Measurements from ENCODE around the gene SLC4A4. TPM values are rescaled to one million over a fixed set of nuclear protein-coding genes. Genes with fewer than 3 reads are reported as not detected.
A peak's percentile ranks its signal among the peaks of the same experiment; 100 is the strongest.

The SLC4A4 gene
- total RNA-seq, 1 donor from 2014 or later, result 3.0 TPM

DNA sequence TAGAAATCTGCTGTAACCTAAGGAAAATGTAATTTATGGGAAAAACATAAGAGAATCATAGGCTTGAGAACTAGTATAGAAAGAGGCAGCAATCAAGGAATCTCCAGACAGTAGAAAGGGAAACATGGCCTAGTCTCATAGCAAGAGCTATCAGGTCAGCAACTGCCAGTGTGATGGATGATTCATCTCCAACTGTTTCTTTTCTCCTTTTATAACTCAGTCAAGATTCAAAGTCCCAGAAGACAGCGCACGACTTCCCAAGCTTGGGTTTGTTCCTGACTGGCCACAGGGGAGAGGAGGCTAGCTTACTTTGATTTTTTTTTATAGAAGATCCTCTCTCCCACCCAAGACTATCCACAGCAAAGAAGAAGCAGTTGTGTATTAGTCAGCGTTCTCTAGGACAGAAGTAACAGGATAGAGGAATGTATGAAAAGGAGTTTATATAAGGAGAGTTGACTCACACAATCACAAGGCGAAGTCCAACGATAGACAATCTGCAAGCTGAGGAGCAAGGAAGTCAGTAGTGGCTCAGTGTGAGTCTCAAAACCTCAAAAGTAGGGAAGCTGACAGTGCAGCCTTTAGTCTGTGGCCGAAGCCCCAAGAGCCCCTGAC lies 263.6 kb downstream of the SLC4A4 start:
- peak overlapping the region; percentile 83 for H3K27ac Mint-ChIP-seq (ENCODE audit: unreplicated experiment)
- FAIRE-seq (no peak), DNase-seq (ENCODE audit: low read depth) (peak; percentile 79)
- H3K27me3 ChIP-seq (ENCODE audit: insufficient read depth, low read length), result no peaks in the 10 kb centered on the region
- H3K9me3 Mint-ChIP-seq (ENCODE audit: unreplicated experiment), result peaks cover under 1% of the 10 kb centered on the region
- H3K9ac ChIP-seq (ENCODE audit: low read length), result no peak overlapping the region
- peak overlapping the region; percentile 39 for H3K27ac ChIP-seq (ENCODE audit: low read depth, low read length)
- no peak overlapping the region for H3K4me3 Mint-ChIP-seq (ENCODE audit: unreplicated experiment)
- no peak for TF ChIP-seq EZH2 (IDR thresholded peaks at IDR 0.05; ENCODE audit: insufficient read depth, low read length)
- TF ChIP-seq, protein P1, sequence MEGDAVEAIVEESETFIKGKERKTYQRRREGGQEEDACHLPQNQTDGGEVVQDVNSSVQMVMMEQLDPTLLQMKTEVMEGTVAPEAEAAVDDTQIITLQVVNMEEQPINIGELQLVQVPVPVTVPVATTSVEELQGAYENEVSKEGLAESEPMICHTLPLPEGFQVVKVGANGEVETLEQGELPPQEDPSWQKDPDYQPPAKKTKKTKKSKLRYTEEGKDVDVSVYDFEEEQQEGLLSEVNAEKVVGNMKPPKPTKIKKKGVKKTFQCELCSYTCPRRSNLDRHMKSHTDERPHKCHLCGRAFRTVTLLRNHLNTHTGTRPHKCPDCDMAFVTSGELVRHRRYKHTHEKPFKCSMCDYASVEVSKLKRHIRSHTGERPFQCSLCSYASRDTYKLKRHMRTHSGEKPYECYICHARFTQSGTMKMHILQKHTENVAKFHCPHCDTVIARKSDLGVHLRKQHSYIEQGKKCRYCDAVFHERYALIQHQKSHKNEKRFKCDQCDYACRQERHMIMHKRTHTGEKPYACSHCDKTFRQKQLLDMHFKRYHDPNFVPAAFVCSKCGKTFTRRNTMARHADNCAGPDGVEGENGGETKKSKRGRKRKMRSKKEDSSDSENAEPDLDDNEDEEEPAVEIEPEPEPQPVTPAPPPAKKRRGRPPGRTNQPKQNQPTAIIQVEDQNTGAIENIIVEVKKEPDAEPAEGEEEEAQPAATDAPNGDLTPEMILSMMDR (IDR thresholded peaks at IDR 0.05; ENCODE audit: insufficient read depth, low read depth, low read length), result no peak
- peaks cover 4% of the 10 kb centered on the region for H3K9me3 ChIP-seq (ENCODE audit: insufficient read depth, low read depth, low read length)
- no peaks in the 10 kb centered on the region for H4K20me1 ChIP-seq (ENCODE audit: insufficient read depth, low read length)
- H2AFZ ChIP-seq (ENCODE audit: low read depth, low read length), result no peak overlapping the region
- no peaks in the 10 kb centered on the region for H3K27me3 Mint-ChIP-seq (ENCODE audit: low read depth, unreplicated experiment)
- H3K4me3 ChIP-seq (ENCODE audit: insufficient read depth, low read depth, low read length), result no peak overlapping the region
- peaks cover 16% of the 10 kb centered on the region for H3K4me1 Mint-ChIP-seq (ENCODE audit: low read depth, unreplicated experiment)
- peaks cover 10% of the 10 kb centered on the region for H3K4me1 ChIP-seq (ENCODE audit: insufficient read depth, low read length)
- H3K36me3 Mint-ChIP-seq (ENCODE audit: low read depth, unreplicated experiment), result no peaks in the 10 kb centered on the region
- peak overlapping the region; percentile 24 for H3K4me2 ChIP-seq (ENCODE audit: low read length)
- H3K79me2 ChIP-seq (ENCODE audit: insufficient read depth, low read length), result no peaks in the 10 kb centered on the region
- H3K36me3 ChIP-seq (ENCODE audit: insufficient read depth, low read length), result no peaks in the 10 kb centered on the region

DNA sequence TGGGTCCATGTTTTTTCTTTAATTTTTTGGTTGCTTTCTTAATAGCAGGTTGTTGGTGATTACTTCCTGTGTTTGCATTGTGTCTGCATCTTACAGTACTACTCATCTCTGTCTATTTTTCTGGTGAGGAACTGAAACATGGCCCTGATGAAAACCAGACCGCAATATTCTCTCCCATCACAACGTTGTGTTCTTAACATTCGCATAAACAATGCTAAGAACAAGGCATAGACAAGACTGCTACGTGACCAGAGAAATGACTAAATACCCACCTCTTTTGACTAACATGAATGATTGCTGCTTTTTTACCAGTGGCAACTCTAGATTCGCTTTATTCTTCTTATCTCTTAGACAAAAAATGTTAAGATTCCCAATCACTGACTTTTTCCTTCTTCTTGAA lies 266.0 kb downstream of the SLC4A4 start:
- Histone ChIP-seq H4K20me1 (ENCODE audit: insufficient read depth, low read length) (no peaks in the 10 kb centered on the region), H3K4me3 (ENCODE audit: insufficient read depth, low read depth, low read length) (no peak overlapping the region), H3K4me2 (ENCODE audit: low read length) (no peak overlapping the region), H3K9ac (ENCODE audit: low read length) (no peak overlapping the region), H3K27ac (ENCODE audit: low read depth, low read length) (no peak overlapping the region), H3K27me3 (ENCODE audit: insufficient read depth, low read length) (no peaks in the 10 kb centered on the region), H2AFZ (ENCODE audit: low read depth, low read length) (no peak overlapping the region), H3K36me3 (ENCODE audit: insufficient read depth, low read length) (no peaks in the 10 kb centered on the region), H3K4me1 (ENCODE audit: insufficient read depth, low read length) (peaks cover 21% of the 10 kb centered on the region), H3K79me2 (ENCODE audit: insufficient read depth, low read length) (no peaks in the 10 kb centered on the region), H3K9me3 (ENCODE audit: insufficient read depth, low read depth, low read length) (peaks cover 5% of the 10 kb centered on the region)
- Mint-ChIP-seq H3K36me3 (ENCODE audit: low read depth, unreplicated experiment) (no peaks in the 10 kb centered on the region), H3K9me3 (ENCODE audit: unreplicated experiment) (peaks cover 3% of the 10 kb centered on the region), H3K27ac (ENCODE audit: unreplicated experiment) (no peak overlapping the region), H3K27me3 (ENCODE audit: low read depth, unreplicated experiment) (no peaks in the 10 kb centered on the region), H3K4me3 (ENCODE audit: unreplicated experiment) (no peak overlapping the region), H3K4me1 (ENCODE audit: low read depth, unreplicated experiment) (peaks cover 24% of the 10 kb centered on the region)
- no peak for DNase-seq (ENCODE audit: low read depth)
- no peak for FAIRE-seq
- TF ChIP-seq, protein P1 (IDR thresholded peaks at IDR 0.05; ENCODE audit: insufficient read depth, low read depth, low read length), result no peak
- TF ChIP-seq EZH2 (IDR thresholded peaks at IDR 0.05; ENCODE audit: insufficient read depth, low read length), result no peak

DNA sequence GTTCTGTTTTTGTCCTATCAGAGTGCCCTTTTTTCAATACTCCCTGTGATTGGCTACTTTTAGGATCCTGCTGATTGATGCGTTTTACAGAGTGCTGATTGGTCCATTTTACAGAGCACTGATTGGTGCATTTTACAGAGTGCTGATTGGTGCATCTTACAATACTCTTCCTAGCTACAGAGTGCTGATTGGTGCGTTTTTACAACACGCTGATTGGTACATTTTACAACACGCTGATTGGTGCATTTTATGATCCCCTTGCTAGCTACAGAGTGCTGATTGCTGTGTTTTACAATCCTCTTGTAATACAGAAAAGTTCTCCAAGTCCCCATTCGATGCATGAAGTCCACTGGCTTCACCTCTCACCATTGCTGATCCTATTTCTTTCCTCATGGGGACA lies 268.3 kb downstream of the SLC4A4 start:
- no peak for FAIRE-seq
- Histone ChIP-seq H3K9ac (ENCODE audit: low read length) (no peak overlapping the region), H3K4me3 (ENCODE audit: insufficient read depth, low read depth, low read length) (no peak overlapping the region), H3K27me3 (ENCODE audit: insufficient read depth, low read length) (no peaks in the 10 kb centered on the region), H3K79me2 (ENCODE audit: insufficient read depth, low read length) (no peaks in the 10 kb centered on the region), H3K36me3 (ENCODE audit: insufficient read depth, low read length) (no peaks in the 10 kb centered on the region), H3K4me2 (ENCODE audit: low read length) (no peak overlapping the region), H4K20me1 (ENCODE audit: insufficient read depth, low read length) (no peaks in the 10 kb centered on the region), H3K9me3 (ENCODE audit: insufficient read depth, low read depth, low read length) (peaks cover 5% of the 10 kb centered on the region), H3K4me1 (ENCODE audit: insufficient read depth, low read length) (peaks cover 19% of the 10 kb centered on the region), H3K27ac (ENCODE audit: low read depth, low read length) (no peak overlapping the region), H2AFZ (ENCODE audit: low read depth, low read length) (no peak overlapping the region)
- Mint-ChIP-seq H3K36me3 (ENCODE audit: low read depth, unreplicated experiment) (no peaks in the 10 kb centered on the region), H3K27me3 (ENCODE audit: low read depth, unreplicated experiment) (no peaks in the 10 kb centered on the region), H3K4me1 (ENCODE audit: low read depth, unreplicated experiment) (peaks cover 22% of the 10 kb centered on the region), H3K9me3 (ENCODE audit: unreplicated experiment) (peaks cover 3% of the 10 kb centered on the region), H3K4me3 (ENCODE audit: unreplicated experiment) (no peak overlapping the region), H3K27ac (ENCODE audit: unreplicated experiment) (no peak overlapping the region)
- no peak for TF ChIP-seq EZH2 (IDR thresholded peaks at IDR 0.05; ENCODE audit: insufficient read depth, low read length)
- TF ChIP-seq, protein P1 (IDR thresholded peaks at IDR 0.05; ENCODE audit: insufficient read depth, low read depth, low read length), result no peak
- no peak for DNase-seq (ENCODE audit: low read depth)
